Stimulated activated CD4-positive, alpha-beta T cell treated with anti-CD3 and anti-CD28 coated beads, Interleukin-2, amount 100 ng/mL, for 24 hours (primary cell): ENCODE measurements around the gene PALS2.

Source experiments
- DNase-seq, 2 donors: peaks; one replicate each; pipeline ENCODE4 v3.0.0-alpha.2; 2020

The PALS2 gene, protein sequence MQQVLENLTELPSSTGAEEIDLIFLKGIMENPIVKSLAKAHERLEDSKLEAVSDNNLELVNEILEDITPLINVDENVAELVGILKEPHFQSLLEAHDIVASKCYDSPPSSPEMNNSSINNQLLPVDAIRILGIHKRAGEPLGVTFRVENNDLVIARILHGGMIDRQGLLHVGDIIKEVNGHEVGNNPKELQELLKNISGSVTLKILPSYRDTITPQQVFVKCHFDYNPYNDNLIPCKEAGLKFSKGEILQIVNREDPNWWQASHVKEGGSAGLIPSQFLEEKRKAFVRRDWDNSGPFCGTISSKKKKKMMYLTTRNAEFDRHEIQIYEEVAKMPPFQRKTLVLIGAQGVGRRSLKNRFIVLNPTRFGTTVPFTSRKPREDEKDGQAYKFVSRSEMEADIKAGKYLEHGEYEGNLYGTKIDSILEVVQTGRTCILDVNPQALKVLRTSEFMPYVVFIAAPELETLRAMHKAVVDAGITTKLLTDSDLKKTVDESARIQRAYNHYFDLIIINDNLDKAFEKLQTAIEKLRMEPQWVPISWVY

DNA sequence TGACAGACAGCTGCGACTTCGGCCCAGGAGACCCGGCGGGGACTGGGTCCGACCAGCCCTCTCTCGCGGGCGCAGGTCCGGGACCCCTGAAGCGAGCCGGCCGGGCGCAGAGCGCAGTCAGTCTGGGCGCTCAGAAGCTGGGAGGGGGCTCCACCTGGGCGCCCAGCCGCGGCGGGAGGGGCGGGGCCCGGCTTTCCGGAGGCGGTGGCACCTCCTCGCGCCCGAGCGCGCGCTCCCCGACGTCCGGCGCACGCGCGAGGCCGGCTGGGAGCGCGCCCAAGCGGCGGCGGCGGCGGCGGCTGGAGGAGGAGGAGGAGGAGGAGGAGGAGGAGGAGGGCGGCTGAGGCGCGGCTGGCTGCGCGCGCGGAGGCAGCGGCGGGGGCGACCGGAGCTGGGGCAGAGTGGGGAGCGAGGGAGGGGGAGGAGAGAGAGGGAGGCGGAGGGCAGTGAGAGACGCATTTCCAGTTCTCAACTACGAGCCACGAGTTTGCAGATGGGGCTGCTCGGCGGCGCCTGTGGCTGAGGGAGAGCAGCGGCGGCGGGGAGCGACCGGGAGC, at the start of gene PALS2:
Gene PALS2 (plus strand): TSS at position 456 of the 557 bp plus-strand sequence. CDS start 50,216 bp downstream, outside the sequence.
- DNase-seq: peak; percentile 74 to 80

- DNase-seq: no peak
Observed at GRCh38 chr7:24531255-24531654, 42.0 kb upstream of the PALS2 start.

DNA sequence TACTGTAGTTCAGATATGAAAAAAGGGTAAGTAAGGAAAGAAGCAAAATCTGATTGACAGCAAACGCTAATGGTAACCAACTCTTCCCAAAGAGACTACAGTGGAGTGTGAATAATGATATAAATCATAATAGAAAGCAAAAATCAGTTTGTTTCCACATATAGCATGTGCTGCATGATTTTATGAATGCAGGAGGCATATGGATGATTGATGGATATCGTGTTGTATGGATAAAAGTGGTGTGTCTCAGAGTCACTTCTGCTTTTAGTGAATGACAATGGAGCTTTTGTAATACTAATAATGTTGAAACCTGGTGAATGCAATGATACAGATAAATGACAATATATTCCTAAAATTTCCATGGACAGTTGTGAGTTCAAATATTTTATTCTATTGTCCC, 36.6 kb upstream of the PALS2 start:
- no peak for DNase-seq

- no peak for DNase-seq
Observed at GRCh38 chr7:24540956-24541355, 32.3 kb upstream of the PALS2 start.

DNA sequence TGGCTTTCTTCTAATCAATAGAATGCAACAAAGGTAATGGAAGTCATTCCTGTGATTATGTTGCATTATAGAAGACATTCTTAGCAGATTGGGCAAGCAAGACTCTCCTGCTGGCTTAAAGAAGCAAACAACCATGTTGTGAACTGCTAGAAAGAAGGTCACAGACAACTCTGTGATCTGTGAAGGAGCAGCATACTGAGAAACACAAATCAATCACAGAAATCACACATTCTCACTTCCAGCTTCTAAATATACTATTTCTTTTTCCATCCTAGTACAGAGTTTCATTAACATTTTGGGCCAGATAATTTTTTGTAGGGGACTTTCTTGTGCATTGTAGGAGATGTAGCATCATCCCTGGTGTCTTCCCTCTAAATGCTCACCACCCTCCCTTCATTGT, 28.0 kb upstream of the PALS2 start:
- DNase-seq: no peak

DNA sequence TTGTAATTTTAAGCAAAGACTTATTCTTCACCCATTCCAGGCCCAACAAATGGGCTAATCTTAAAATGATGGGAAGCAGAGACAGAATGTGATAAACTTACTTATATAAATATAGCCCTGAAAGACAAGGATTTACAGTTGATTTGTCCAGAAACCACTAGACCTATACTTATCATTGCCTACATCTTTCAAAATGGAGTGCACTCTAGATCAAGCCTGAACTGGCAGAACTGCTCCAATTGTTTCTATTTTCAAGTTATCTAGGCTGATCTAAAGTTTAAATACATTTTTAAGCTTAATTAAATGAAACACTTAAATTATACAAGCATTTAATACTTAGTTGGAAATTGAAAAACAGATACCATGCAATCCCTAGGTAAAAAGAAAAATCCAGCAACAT, 24.9 kb upstream of the PALS2 start:
- DNase-seq: no peak

DNA sequence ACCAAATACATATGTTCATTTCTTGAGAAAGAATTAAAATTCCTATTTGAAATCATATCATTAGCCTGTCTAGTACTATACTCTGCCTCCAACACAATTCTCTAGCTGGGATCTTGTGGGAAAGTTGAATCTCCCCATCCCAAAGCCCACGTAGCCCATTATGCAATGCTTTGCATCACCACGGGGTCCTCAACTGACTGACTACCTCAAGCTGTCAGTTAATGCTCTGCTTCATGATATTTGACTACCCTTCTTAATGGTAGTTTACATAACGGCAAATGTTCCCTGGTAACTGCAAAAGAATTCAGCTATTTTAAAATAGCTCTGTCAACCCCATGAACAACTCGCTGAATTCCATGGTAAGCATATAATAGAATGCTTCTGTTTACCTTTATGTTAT, 23.3 kb upstream of the PALS2 start:
- no peak for DNase-seq

- no peak for DNase-seq
Observed at GRCh38 chr7:24555184-24555583, 18.1 kb upstream of the PALS2 start.

GRCh38 chr7:24555719-24556118, 17.5 kb upstream of the PALS2 start:
- no peak for DNase-seq

DNA sequence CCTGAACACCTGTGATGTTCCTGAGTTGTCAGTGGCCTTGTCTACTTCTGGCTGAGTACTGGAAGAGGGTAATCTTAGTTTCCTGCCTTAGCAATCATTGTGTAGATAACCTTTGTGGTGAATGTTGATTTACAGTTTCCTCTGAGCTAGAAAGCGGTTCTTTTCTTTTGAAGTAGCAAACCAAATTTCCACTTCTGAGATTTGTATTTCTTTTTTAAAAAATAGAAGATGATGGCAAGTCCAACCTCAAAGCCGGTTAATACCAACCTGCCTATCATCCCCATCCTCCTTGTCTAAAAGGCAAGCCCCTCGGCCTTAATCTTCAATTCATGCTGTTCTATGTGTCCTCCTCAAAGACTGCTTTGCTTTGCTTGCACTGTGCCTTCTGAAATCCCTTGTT, 12.5 kb upstream of the PALS2 start:
- DNase-seq: no peak

DNA sequence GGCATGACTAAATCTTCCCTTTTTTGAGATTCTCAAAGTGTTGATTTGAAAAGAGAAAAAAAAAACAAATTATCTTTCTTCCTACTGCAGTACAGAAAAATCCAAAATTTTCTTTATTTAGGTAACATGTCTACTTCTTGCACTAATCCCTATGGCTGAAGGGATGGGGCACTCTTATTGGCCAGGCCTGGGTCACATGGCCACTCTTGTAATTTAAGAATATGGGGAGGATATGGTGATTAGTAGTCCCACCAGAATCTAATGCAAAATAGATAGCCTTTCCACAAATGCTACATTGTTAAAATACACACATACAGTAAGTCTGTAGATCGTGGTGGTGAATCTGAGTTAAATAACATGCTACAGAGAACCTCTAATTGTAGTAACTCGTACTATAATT, 7.0 kb upstream of the PALS2 start:
- DNase-seq: no peak

- no peak for DNase-seq
Observed at GRCh38 chr7:24570983-24571382, 2.3 kb upstream of the PALS2 start.

GRCh38 chr7:24572016-24572392, 1.2 kb upstream of the PALS2 start:
- DNase-seq: no peak

- DNase-seq: peak in 1 of 2 donors; percentile 29
Observed at GRCh38 chr7:24572393-24572996, 757 bp upstream of the PALS2 start.

DNA sequence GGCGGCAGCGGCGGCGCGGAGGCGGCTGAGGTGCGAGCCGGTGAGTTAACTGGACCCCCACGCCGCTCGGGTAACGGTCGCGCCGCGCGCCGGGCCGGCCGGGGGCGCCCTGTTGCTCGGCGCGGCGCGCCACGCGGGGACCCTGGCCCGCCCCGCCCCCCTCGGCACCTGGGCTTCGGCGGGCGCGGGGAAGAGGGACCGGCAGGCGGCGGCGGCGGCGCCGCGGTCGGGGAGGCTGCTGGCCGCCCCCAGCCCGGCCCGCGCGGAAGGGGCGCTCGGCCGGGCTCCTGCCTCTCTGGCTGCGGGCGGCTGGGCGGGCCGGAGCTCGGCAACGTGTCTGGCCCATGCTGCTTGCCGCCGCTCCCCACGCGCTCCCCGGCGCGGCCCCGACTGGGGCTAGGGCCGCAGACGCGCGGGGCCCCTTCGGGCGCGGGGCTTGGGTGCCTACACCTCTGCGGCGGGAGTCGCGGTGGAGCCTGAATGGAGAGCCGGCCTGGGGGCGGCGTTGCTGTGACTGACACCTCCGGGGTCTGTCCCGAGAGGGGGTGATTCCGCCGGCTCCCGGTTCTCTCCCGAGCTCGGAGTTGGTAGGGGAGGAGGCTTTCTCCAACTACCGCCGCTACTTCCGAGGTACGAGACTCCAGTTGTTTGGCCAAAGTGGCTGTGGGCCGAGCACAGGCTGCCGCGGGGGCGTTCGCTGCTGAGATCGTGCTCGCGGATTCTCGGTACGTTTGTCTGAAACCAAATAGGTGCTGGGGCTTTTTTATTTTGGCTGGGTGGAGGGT, 494 bp downstream of the PALS2 start:
- DNase-seq: peak; percentile 42 to 54

- DNase-seq: no peak
Observed at GRCh38 chr7:24574386-24574785, 1.1 kb downstream of the PALS2 start.

GRCh38 chr7:24574950-24575349, 1.7 kb downstream of the PALS2 start:
- DNase-seq: no peak

DNA sequence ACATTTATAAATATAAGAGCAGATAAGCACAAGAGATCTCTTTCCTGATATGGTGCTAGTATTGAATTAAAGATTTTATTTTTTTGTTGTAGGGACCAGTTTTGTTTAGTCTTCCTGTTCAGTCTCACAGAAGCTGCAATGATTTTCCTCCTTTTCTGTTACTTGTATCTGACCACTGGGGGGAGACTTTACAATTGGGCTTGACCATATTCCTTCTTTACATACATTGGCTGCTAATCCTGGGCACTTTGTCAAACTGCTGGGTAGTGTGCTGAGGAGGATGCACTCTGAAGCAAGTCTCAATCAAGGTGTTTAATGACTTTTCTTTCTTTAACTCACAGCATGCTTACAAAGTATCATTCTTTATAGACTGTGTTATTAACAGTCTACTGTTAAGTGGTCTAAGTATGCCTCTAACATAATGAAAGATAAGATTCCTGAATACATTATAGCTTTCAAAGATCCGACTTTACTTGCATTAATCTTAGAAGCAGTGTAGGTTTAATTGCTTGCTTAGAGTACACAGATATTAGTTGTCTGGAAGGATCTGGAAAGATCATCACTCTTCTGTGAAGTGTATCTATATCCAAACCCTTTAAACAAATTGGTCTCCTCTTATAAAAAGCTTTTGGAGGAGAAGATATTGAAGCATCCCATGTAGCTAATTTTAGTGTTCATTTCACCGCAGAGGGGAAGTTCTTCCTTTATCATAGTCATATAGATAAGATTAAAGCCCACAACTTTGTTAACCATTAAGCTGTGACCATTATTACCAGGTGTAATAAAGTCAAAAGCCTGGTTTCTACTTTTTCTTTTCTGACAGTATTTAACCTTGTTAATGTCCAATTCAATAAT, 3.1 kb downstream of the PALS2 start:
- no peak for DNase-seq

GRCh38 chr7:24578052-24578451, 4.8 kb downstream of the PALS2 start:
- no peak for DNase-seq

DNA sequence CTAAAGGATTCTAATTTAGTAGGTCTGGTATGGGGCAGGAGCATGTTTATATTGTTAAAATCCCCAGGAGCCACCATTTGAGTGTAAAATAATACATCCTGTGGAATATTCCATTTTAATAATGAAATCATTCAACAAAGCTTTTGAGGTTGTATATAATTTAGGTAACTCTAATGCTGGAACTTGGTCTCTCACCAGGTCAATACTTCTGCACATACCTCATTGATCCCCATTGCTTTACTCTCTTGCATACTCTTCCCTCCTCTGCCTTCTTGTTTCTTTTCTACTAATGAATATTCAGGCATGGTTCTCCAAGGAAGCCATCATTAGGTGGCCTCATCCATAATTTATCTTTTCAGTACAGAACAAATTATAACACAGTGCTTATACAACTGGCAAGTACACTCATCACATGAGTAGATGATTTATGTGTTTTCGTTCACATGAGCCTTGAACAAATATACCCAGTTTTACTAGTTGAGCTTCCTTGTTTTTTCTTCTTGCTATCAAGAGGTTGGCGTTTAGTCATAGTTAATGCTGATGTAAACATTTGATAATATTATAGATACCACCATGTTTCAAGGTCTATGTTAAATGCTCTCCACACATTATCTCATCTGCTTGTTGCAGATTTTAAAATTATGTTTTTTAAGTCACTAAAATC, 7.2 kb downstream of the PALS2 start:
- no peak for DNase-seq

GRCh38 chr7:24582166-24582565, 8.9 kb downstream of the PALS2 start:
- DNase-seq: no peak

- DNase-seq: peak; percentile 12 to 29
Observed at GRCh38 chr7:24587853-24588252, 14.6 kb downstream of the PALS2 start.
